GM15510 (cell line): Measurements from ENCODE around the gene GGCT.

Experiments used
- POLR2A ChIP-seq: IDR thresholded peaks from 3 replicates; pipeline ENCODE4 v1.6.1; 2011; ENCODE audit warnings: borderline replicate concordance; ENCODE audit not compliant: insufficient read length; ENCODE audit errors: extremely low read depth

The GGCT gene

GRCh38 chr7:30504301-30505173, at the start of gene GGCT:
GGCT (minus strand) TSS chr7:30504829; CDS start chr7:30504709, 120 bp downstream.
- peak; percentile 90 for TF ChIP-seq POLR2A

GRCh38 chr7:30553546-30553945, 48.9 kb upstream of the GGCT start:
- TF ChIP-seq POLR2A, result no peak

GRCh38 chr7:30553141-30553540, 48.5 kb upstream of the GGCT start:
- TF ChIP-seq POLR2A, result no peak

- no peak for TF ChIP-seq POLR2A
Measured at GRCh38 chr7:30552330-30552729, 47.7 kb upstream of the GGCT start.

- no peak for TF ChIP-seq POLR2A
Measured at GRCh38 chr7:30549931-30550493, 45.4 kb upstream of the GGCT start.

GRCh38 chr7:30548845-30549244, 44.2 kb upstream of the GGCT start:
- no peak for TF ChIP-seq POLR2A

- TF ChIP-seq POLR2A, result no peak
Measured at GRCh38 chr7:30546596-30546995, 42.0 kb upstream of the GGCT start.

- TF ChIP-seq POLR2A, result no peak
Measured at GRCh38 chr7:30545791-30546555, 41.3 kb upstream of the GGCT start.

GRCh38 chr7:30543813-30544525, 39.3 kb upstream of the GGCT start:
- no peak for TF ChIP-seq POLR2A

GRCh38 chr7:30533886-30534285, 29.3 kb upstream of the GGCT start:
- TF ChIP-seq POLR2A, result no peak

GRCh38 chr7:30531286-30531685, 26.7 kb upstream of the GGCT start:
- TF ChIP-seq POLR2A, result no peak

GRCh38 chr7:30530373-30530772, 25.7 kb upstream of the GGCT start:
- TF ChIP-seq POLR2A, result no peak

- TF ChIP-seq POLR2A, result no peak
Measured at GRCh38 chr7:30528779-30529178, 24.1 kb upstream of the GGCT start.

GRCh38 chr7:30526163-30526562, 21.5 kb upstream of the GGCT start:
- no peak for TF ChIP-seq POLR2A

- TF ChIP-seq POLR2A, result no peak
Measured at GRCh38 chr7:30525429-30525828, 20.8 kb upstream of the GGCT start.

GRCh38 chr7:30524545-30524944, 19.9 kb upstream of the GGCT start:
- TF ChIP-seq POLR2A, result no peak

- TF ChIP-seq POLR2A, result no peak
Measured at GRCh38 chr7:30523466-30523865, 18.8 kb upstream of the GGCT start.
